Body of pancreas (tissue), 4 donors: ENCODE measurements around the gene C2orf80. TPM values are rescaled to one million over a fixed set of nuclear protein-coding genes. Genes with fewer than 3 reads are reported as not detected.

Experiments
- ATAC-seq: fragments of 150-250 bp; one replicate; pipeline ENCODE4 v1.9.1; 2016
- DNase-seq, 4 donors: peaks; one replicate each; pipeline ENCODE4 v3.0.0-alpha.2; 2019
- H3K27ac ChIP-seq, 4 donors: fragments of 200-600 bp; sonication (generic); 1 replicate in 3 of 4; 2 replicates in 1 of 4; pipeline versions ENCODE4 v1.5.1 to v1.6.1; 2016 to 2019; ENCODE audit warnings: mild to moderate bottlenecking in 1 of 4, mixed read lengths in 1 of 4, moderate library complexity in 1 of 4
- H3K27me3 ChIP-seq, 2 donors: fragments of 200-600 bp; sonication (generic); one replicate each; pipeline ENCODE4 v1.6.0; 2016; ENCODE audit warnings: mild to moderate bottlenecking in 1 of 2
- H3K36me3 ChIP-seq, 2 donors: fragments of 200-600 bp; sonication (generic); replicated peaks in 1 of 2; 2 replicates each; pipeline ENCODE4 v1.5.1; 2016; ENCODE audit warnings: low read depth in 2 of 2; ENCODE audit not compliant: insufficient read depth in 1 of 2
- H3K4me1 ChIP-seq: fragments of 200-600 bp; sonication (generic); one replicate; pipeline ENCODE4 v1.6.0; 2016
- H3K4me3 ChIP-seq, 2 donors: fragments of 200-600 bp; sonication (generic); 1 replicate in 1 of 2; 2 replicates in 1 of 2; pipeline ENCODE4 v1.5.1; 2016 to 2019
- H3K9me3 ChIP-seq, 3 donors: fragments of 200-600 bp; sonication (generic); 1 replicate in 2 of 3; 2 replicates in 1 of 3; pipeline ENCODE4 v1.5.1; 2016
- POLR2A ChIP-seq, 3 donors: fragments of 450-650 bp; IDR thresholded peaks; one replicate each; pipeline ENCODE4 v1.6.1; 2016; ENCODE audit warnings: antibody characterized with exemption in 3 of 3, mild to moderate bottlenecking in 2 of 3
- WGBS, 2 donors: methylation state at CpG; one replicate each; pipeline ENCODE4 v1.1.5; 2017; 5-methylcytosine and 5-hydroxymethylcytosine counted together
- intact Hi-C: fragments of 100-400 bp; cut with DNase I; formaldehyde crosslinking; loops from one replicate; pipeline ENCODE4 v1.15.1; 2023
- total RNA-seq, 2 donors: library from RNA; depleted of rRNA; stranded (reverse); fragments of >200 nt; gene quantifications; one replicate each; pipeline ENCODE4 v1.1.0, GENCODE V29; 2016
- TF ChIP-seq, protein P1 (sequence below), 7 experiments: fragments of 450-650 bp in 4 of 7; fragments of 200-600 bp in 3 of 7; sonication (generic) in 3 of 7; IDR thresholded peaks; one replicate each; pipeline ENCODE4 v1.5.1; 2016 to 2019; ENCODE audit warnings: antibody characterized with exemption in 7 of 7

Gene C2orf80
- total RNA-seq, 2 donors from 2014 or later, result not detected

DNA sequence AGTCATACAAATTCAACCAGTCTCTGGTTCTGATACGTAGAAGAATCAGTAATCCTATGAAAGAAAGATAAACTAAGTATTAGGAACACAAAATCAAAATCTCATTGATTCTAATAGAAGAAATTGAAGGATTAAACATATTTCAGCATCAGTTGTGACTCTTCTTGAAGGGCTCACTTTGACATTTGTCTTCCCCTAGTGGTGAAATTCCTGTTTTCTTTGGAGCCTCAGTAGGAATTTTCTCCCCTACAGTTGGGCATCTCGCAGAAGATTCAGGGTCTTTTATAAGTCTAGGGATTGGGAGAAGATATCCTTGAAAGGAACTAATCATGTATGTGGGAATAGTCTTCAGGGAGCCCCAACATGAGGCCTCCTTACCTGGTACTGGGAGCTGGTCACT lies 41.0 kb downstream of the C2orf80 start:
- intact Hi-C loops, result no loop called here
- 63 to 67% methylated on average over 2 of the region's 2 CpGs for WGBS, 2 donors

DNA sequence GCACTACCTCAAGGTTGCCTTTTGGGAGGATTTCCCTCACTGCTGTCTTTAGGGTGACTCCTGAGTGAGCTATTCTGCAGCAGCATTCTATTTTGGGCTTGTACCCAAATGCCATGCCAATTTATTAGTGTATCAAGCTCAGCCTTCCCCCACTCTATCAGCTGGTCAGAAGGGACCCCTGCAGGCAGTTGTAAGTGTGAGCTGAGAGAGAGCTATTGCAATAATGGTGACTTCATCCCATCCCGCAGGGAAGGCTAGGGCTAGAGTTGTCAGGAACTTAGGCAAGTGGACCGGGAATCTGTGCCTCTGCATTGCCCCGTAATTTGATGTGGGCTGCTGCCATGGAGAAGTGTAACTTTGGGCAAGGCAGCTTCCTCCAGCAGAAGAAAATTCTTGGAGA lies 42.1 kb downstream of the C2orf80 start:
- Histone ChIP-seq H3K27ac (no peak overlapping the region), H3K27me3 (no peaks in the 10 kb centered on the region), H3K36me3 (no peaks in the 10 kb centered on the region), H3K9me3 (no peaks in the 10 kb centered on the region), H3K4me1 (no peaks in the 10 kb centered on the region), H3K4me3 (no peak overlapping the region)
- DNase-seq (no peak), ATAC-seq (no peak)
- TF ChIP-seq, protein P1, sequence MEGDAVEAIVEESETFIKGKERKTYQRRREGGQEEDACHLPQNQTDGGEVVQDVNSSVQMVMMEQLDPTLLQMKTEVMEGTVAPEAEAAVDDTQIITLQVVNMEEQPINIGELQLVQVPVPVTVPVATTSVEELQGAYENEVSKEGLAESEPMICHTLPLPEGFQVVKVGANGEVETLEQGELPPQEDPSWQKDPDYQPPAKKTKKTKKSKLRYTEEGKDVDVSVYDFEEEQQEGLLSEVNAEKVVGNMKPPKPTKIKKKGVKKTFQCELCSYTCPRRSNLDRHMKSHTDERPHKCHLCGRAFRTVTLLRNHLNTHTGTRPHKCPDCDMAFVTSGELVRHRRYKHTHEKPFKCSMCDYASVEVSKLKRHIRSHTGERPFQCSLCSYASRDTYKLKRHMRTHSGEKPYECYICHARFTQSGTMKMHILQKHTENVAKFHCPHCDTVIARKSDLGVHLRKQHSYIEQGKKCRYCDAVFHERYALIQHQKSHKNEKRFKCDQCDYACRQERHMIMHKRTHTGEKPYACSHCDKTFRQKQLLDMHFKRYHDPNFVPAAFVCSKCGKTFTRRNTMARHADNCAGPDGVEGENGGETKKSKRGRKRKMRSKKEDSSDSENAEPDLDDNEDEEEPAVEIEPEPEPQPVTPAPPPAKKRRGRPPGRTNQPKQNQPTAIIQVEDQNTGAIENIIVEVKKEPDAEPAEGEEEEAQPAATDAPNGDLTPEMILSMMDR (IDR thresholded peaks at IDR 0.05), result no peak
- intact Hi-C loops, result no loop called here
- WGBS, 2 donors, result 79 to 81% methylated on average over 3 of the region's 3 CpGs

More for the DNA sequence above, 41.0 kb downstream of the C2orf80 start:
- H3K27ac ChIP-seq, result no peak overlapping the region
- ATAC-seq (no peak), DNase-seq (no peak)
- H3K36me3 ChIP-seq, result no peaks in the 10 kb centered on the region
- no peak overlapping the region for H3K4me3 ChIP-seq
- TF ChIP-seq POLR2A (IDR thresholded peaks at IDR 0.05), result no peak
- TF ChIP-seq, protein P1 (IDR thresholded peaks at IDR 0.05), result no peak
- no peaks in the 10 kb centered on the region for H3K4me1 ChIP-seq
- H3K27me3 ChIP-seq, result no peaks in the 10 kb centered on the region
- H3K9me3 ChIP-seq, result no peaks in the 10 kb centered on the region

DNA sequence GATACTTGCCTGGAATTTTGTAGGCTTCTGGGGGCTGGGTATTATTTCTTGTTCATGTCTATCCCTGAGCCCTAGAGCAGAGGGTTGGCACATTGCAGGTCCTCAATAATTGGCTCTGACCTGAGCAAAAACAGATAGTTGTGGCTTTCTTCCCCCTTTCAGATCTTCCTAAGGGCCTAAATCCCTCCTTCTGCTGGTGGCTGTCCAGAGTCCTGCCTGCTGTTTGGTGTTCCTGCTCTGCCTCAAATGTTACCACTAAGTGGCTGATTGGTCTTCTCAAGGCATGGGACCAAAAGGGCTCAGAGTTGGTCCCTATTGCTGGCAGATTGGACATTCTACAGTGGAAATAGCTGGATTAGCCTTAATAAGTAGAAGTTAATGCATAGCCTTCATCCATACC lies 42.8 kb downstream of the C2orf80 start:
- intact Hi-C loops, result no loop called here
- no peak overlapping the region for H3K27ac ChIP-seq
- H3K27me3 ChIP-seq, result no peaks in the 10 kb centered on the region
- H3K36me3 ChIP-seq, result no peaks in the 10 kb centered on the region
- H3K4me3 ChIP-seq, result no peak overlapping the region
- ATAC-seq (no peak), DNase-seq (no peak)
- TF ChIP-seq POLR2A (IDR thresholded peaks at IDR 0.05), result no peak
- TF ChIP-seq, protein P1 (IDR thresholded peaks at IDR 0.05), result no peak
- H3K4me1 ChIP-seq, result no peaks in the 10 kb centered on the region
- H3K9me3 ChIP-seq, result no peaks in the 10 kb centered on the region

DNA sequence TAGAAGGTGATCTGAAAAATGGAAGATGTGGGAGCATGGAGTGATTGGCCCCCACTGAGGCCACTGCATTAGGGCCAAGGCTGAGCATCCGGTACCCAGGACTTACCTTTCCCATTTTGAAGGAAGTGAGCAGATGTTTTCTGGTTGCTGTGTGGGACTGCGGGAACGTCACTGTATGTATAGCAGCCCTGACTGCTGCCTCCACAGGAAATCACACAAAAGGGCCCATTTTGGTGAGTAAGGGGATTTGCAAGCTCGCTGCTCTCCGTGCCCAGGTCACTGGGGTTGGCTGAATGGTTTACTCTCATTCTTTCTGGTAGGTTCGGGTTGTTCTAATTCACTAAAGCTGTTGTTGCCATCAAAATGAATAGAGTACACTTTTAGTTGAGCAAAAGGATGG lies 43.8 kb downstream of the C2orf80 start, which contains the start of gene CRYGB:
CRYGB (minus strand) TSS at position 153 of the 400 bp plus-strand sequence; CDS start at position 115, 38 bp downstream.
- no peaks in the 10 kb centered on the region for H3K36me3 ChIP-seq
- WGBS, 2 donors, result 68 to 72% methylated on average over 6 of the region's 6 CpGs
- H3K27ac ChIP-seq, result no peak within 1 kb of the TSS
- intact Hi-C loops, result no loop called here
- ATAC-seq (no peak), DNase-seq (no peak)
- H3K9me3 ChIP-seq, result no peaks in the 10 kb centered on the region
- H3K4me3 ChIP-seq, result no peak within 1 kb of the TSS
- TF ChIP-seq, protein P1 (IDR thresholded peaks at IDR 0.05), result no peak
- TF ChIP-seq POLR2A (IDR thresholded peaks at IDR 0.05), result no peak
- H3K4me1 ChIP-seq, result no peaks in the 10 kb centered on the region
- H3K27me3 ChIP-seq, result no peaks in the 10 kb centered on the region

DNA sequence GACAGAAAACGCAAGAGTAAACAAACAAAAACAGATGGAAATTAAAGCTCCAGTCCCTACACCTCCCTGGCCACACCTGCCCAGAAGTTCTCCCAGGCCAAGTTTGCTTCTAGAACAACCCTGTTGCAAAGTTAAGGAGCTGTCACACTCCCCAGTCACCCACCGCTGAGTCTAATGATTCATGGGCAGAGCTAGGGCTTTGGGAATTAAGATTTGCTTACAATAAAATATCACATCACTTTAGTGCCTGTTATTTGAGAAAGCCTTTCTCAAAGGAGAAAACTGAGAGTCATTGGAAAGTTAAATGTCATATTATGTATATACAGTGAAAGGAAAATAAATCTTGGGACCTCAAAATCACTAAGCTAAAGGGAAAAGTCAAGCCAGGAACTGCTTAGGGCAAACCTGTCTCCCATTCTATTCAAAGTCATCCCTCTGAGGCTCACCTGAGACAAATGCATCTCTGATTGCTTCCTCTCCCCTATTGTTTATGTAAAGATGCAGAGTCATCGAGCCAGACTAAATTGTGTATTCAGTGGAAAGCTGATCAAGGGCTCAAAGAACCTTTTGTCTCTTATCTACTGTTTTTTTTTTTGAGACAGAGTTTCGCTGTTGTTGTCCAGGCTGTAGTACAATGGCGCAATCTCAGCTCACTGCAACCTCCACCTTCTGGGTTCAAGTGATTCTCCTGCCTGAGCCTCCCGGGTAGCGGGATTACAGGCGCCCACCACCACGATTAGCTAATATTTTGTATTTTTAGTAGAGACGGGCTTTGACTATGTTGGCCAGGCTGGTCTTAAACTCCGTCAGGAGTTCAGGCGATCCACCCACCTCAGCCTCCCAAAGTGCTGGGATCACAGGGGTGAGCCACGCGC lies 46.7 kb downstream of the C2orf80 start:
- no peaks in the 10 kb centered on the region for H3K27me3 ChIP-seq
- intact Hi-C loops, result no loop called here
- H3K27ac ChIP-seq, result no peak overlapping the region
- 47 to 54% methylated on average over 12 to 14 of the region's 14 CpGs for WGBS, 2 donors
- H3K36me3 ChIP-seq, result no peaks in the 10 kb centered on the region
- H3K9me3 ChIP-seq, result no peaks in the 10 kb centered on the region
- no peak for DNase-seq
- no peak for TF ChIP-seq POLR2A (IDR thresholded peaks at IDR 0.05)
- TF ChIP-seq, protein P1 (IDR thresholded peaks at IDR 0.05), result no peak
- H3K4me3 ChIP-seq, result no peak overlapping the region
- no peaks in the 10 kb centered on the region for H3K4me1 ChIP-seq
- no peak for ATAC-seq
